Measurements from ENCODE around the gene FAM186B.

The FAM186B gene

GRCh38 chr12:49624921-49625577 lies 19.6 kb upstream of the FAM186B start:
- no peak overlapping the region for H3K27ac ChIP-seq (ENCODE audit: insufficient read depth, low read length, poor library complexity, severe bottlenecking)
- no peak overlapping the region for H3K4me3 ChIP-seq (ENCODE audit: insufficient read depth, low read depth, low read length, poor library complexity, severe bottlenecking)
- H3K27me3 ChIP-seq (replicated peaks; ENCODE audit: control insufficient read depth, insufficient read depth, low read length, poor library complexity, severe bottlenecking), result no peaks in the 10 kb centered on the region
- H3K4me1 ChIP-seq (ENCODE audit: control insufficient read depth, insufficient read depth, low read length, poor library complexity, severe bottlenecking), result peaks cover 16% of the 10 kb centered on the region
- no peaks in the 10 kb centered on the region for H3K36me3 ChIP-seq (ENCODE audit: control insufficient read depth, insufficient read depth, low read length)
- no peak for DNase-seq
- no peaks in the 10 kb centered on the region for H3K9me3 ChIP-seq (ENCODE audit: control insufficient read depth, low read length)

- H3K9me3 ChIP-seq (ENCODE audit: control insufficient read depth, low read length), result no peaks in the 10 kb centered on the region
- peak within 1 kb of the TSS; percentile 70 for H3K27ac ChIP-seq (ENCODE audit: insufficient read depth, low read length, poor library complexity, severe bottlenecking)
- peaks cover 16% of the 10 kb centered on the region for H3K4me1 ChIP-seq (ENCODE audit: control insufficient read depth, insufficient read depth, low read length, poor library complexity, severe bottlenecking)
- H3K36me3 ChIP-seq (ENCODE audit: control insufficient read depth, insufficient read depth, low read length), result no peaks in the 10 kb centered on the region
- peak within 1 kb of the TSS; percentile 59 for H3K4me3 ChIP-seq (ENCODE audit: insufficient read depth, low read depth, low read length, poor library complexity, severe bottlenecking)
- peak; percentile 77 to 79 (median 78) for DNase-seq
- H3K27me3 ChIP-seq (replicated peaks; ENCODE audit: control insufficient read depth, insufficient read depth, low read length, poor library complexity, severe bottlenecking), result no peaks in the 10 kb centered on the region
These were observed 17.9 kb upstream of the FAM186B start, which contains the start of gene PRPF40B for GRCh38 chr12:49623142-49623904. PRPF40B (plus strand) TSS chr12:49623561; CDS start chr12:49623591, 30 bp downstream.

- peaks cover 16% of the 10 kb centered on the region for H3K4me1 ChIP-seq (ENCODE audit: control insufficient read depth, insufficient read depth, low read length, poor library complexity, severe bottlenecking)
- DNase-seq, result peak; percentile 45 to 55 (median 48)
- H3K27ac ChIP-seq (ENCODE audit: insufficient read depth, low read length, poor library complexity, severe bottlenecking), result peak overlapping the region; percentile 70
These were observed 17.2 kb upstream of the FAM186B start for GRCh38 chr12:49622501-49623141.

GRCh38 chr12:49621651-49622500 lies 16.4 kb upstream of the FAM186B start:
- Histone ChIP-seq H3K9me3 (ENCODE audit: control insufficient read depth, low read length) (no peaks in the 10 kb centered on the region), H3K27me3 (replicated peaks; ENCODE audit: control insufficient read depth, insufficient read depth, low read length, poor library complexity, severe bottlenecking) (no peaks in the 10 kb centered on the region), H3K27ac (ENCODE audit: insufficient read depth, low read length, poor library complexity, severe bottlenecking) (peak overlapping the region; percentile 70), H3K4me3 (ENCODE audit: insufficient read depth, low read depth, low read length, poor library complexity, severe bottlenecking) (peak overlapping the region; percentile 59), H3K36me3 (ENCODE audit: control insufficient read depth, insufficient read depth, low read length) (no peaks in the 10 kb centered on the region), H3K4me1 (ENCODE audit: control insufficient read depth, insufficient read depth, low read length, poor library complexity, severe bottlenecking) (peaks cover 16% of the 10 kb centered on the region)
- DNase-seq, result no peak

More at GRCh38 chr12:49622501-49623141, 17.2 kb upstream of the FAM186B start:
- peak overlapping the region; percentile 59 for H3K4me3 ChIP-seq (ENCODE audit: insufficient read depth, low read depth, low read length, poor library complexity, severe bottlenecking)
- H3K36me3 ChIP-seq (ENCODE audit: control insufficient read depth, insufficient read depth, low read length), result no peaks in the 10 kb centered on the region
- H3K9me3 ChIP-seq (ENCODE audit: control insufficient read depth, low read length), result no peaks in the 10 kb centered on the region
- H3K27me3 ChIP-seq (replicated peaks; ENCODE audit: control insufficient read depth, insufficient read depth, low read length, poor library complexity, severe bottlenecking), result no peaks in the 10 kb centered on the region

- Histone ChIP-seq H3K4me3 (ENCODE audit: insufficient read depth, low read depth, low read length, poor library complexity, severe bottlenecking) (no peak overlapping the region), H3K9me3 (ENCODE audit: control insufficient read depth, low read length) (no peaks in the 10 kb centered on the region), H3K4me1 (ENCODE audit: control insufficient read depth, insufficient read depth, low read length, poor library complexity, severe bottlenecking) (peaks cover 16% of the 10 kb centered on the region), H3K27ac (ENCODE audit: insufficient read depth, low read length, poor library complexity, severe bottlenecking) (no peak overlapping the region), H3K27me3 (replicated peaks; ENCODE audit: control insufficient read depth, insufficient read depth, low read length, poor library complexity, severe bottlenecking) (no peaks in the 10 kb centered on the region), H3K36me3 (ENCODE audit: control insufficient read depth, insufficient read depth, low read length) (no peaks in the 10 kb centered on the region)
- no peak for DNase-seq
These were observed 13.8 kb upstream of the FAM186B start for GRCh38 chr12:49619286-49619685.

GRCh38 chr12:49618576-49618975 lies 13.1 kb upstream of the FAM186B start:
- Histone ChIP-seq H3K4me1 (ENCODE audit: control insufficient read depth, insufficient read depth, low read length, poor library complexity, severe bottlenecking) (peaks cover 16% of the 10 kb centered on the region), H3K27me3 (replicated peaks; ENCODE audit: control insufficient read depth, insufficient read depth, low read length, poor library complexity, severe bottlenecking) (no peaks in the 10 kb centered on the region), H3K4me3 (ENCODE audit: insufficient read depth, low read depth, low read length, poor library complexity, severe bottlenecking) (no peak overlapping the region), H3K9me3 (ENCODE audit: control insufficient read depth, low read length) (no peaks in the 10 kb centered on the region), H3K36me3 (ENCODE audit: control insufficient read depth, insufficient read depth, low read length) (no peaks in the 10 kb centered on the region), H3K27ac (ENCODE audit: insufficient read depth, low read length, poor library complexity, severe bottlenecking) (no peak overlapping the region)
- DNase-seq, result no peak

- Histone ChIP-seq H3K27ac (ENCODE audit: insufficient read depth, low read length, poor library complexity, severe bottlenecking) (no peak overlapping the region), H3K4me1 (ENCODE audit: control insufficient read depth, insufficient read depth, low read length, poor library complexity, severe bottlenecking) (peaks cover 3% of the 10 kb centered on the region), H3K9me3 (ENCODE audit: control insufficient read depth, low read length) (no peaks in the 10 kb centered on the region), H3K27me3 (replicated peaks; ENCODE audit: control insufficient read depth, insufficient read depth, low read length, poor library complexity, severe bottlenecking) (no peaks in the 10 kb centered on the region), H3K36me3 (ENCODE audit: control insufficient read depth, insufficient read depth, low read length) (no peaks in the 10 kb centered on the region), H3K4me3 (ENCODE audit: insufficient read depth, low read depth, low read length, poor library complexity, severe bottlenecking) (no peak overlapping the region)
- DNase-seq, result no peak
These were observed 11.2 kb upstream of the FAM186B start for GRCh38 chr12:49616533-49617219.

GRCh38 chr12:49615725-49616124 lies 10.3 kb upstream of the FAM186B start:
- Histone ChIP-seq H3K27me3 (replicated peaks; ENCODE audit: control insufficient read depth, insufficient read depth, low read length, poor library complexity, severe bottlenecking) (no peaks in the 10 kb centered on the region), H3K4me1 (ENCODE audit: control insufficient read depth, insufficient read depth, low read length, poor library complexity, severe bottlenecking) (no peaks in the 10 kb centered on the region), H3K27ac (ENCODE audit: insufficient read depth, low read length, poor library complexity, severe bottlenecking) (no peak overlapping the region), H3K9me3 (ENCODE audit: control insufficient read depth, low read length) (no peaks in the 10 kb centered on the region), H3K4me3 (ENCODE audit: insufficient read depth, low read depth, low read length, poor library complexity, severe bottlenecking) (no peak overlapping the region), H3K36me3 (ENCODE audit: control insufficient read depth, insufficient read depth, low read length) (no peaks in the 10 kb centered on the region)
- no peak for DNase-seq

GRCh38 chr12:49612210-49612609 lies 6.8 kb upstream of the FAM186B start:
- Histone ChIP-seq H3K36me3 (ENCODE audit: control insufficient read depth, insufficient read depth, low read length) (no peaks in the 10 kb centered on the region), H3K9me3 (ENCODE audit: control insufficient read depth, low read length) (no peaks in the 10 kb centered on the region), H3K4me3 (ENCODE audit: insufficient read depth, low read depth, low read length, poor library complexity, severe bottlenecking) (no peak overlapping the region), H3K27ac (ENCODE audit: insufficient read depth, low read length, poor library complexity, severe bottlenecking) (no peak overlapping the region), H3K27me3 (replicated peaks; ENCODE audit: control insufficient read depth, insufficient read depth, low read length, poor library complexity, severe bottlenecking) (no peaks in the 10 kb centered on the region), H3K4me1 (ENCODE audit: control insufficient read depth, insufficient read depth, low read length, poor library complexity, severe bottlenecking) (no peaks in the 10 kb centered on the region)
- DNase-seq, result no peak

Measured in effector memory CD4-positive, alpha-beta T cell (primary cell).